Measurements from ENCODE around the gene DUSP1. TPM values are rescaled to one million over a fixed set of nuclear protein-coding genes. Genes with fewer than 3 reads are reported as not detected.

DUSP1 gene
- total RNA-seq, 1 donor from 2014 or later: 49.9 TPM

DNA sequence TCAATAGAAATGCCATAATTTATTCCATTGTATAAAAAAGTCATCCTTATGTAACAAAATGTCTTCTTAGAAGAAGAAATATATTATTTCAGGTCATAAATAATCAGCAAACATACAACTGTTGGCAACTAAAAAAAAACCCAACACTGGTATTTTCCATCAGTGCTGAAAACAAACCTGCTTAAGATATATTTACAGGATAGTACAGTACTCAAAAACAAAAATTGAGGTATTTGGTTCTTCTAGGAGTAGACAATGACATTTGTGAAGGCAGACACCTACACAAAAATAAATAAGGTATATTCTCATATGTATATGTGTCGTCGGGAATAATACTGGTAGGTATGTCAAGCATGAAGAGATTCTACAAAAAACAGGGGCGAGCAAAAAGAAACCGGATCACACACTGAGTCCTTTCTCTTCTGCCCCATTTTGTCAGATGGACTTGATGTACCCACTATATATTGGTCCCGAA, 2.9 kb downstream of the DUSP1 start:
- DNase-seq (ENCODE audit: low spot score): no peak
- intact Hi-C loops (cut with DNase I): no loop called here

- DNase-seq (ENCODE audit: low spot score): peak; percentile 85
- intact Hi-C loops (cut with DNase I): loop anchor here (1.0 kb wide), 1 partner anchor 17 kb away; no protein-coding TSS in a partner anchor
Measured at GRCh38 chr5:172766287-172767108, 4.5 kb downstream of the DUSP1 start.

DNA sequence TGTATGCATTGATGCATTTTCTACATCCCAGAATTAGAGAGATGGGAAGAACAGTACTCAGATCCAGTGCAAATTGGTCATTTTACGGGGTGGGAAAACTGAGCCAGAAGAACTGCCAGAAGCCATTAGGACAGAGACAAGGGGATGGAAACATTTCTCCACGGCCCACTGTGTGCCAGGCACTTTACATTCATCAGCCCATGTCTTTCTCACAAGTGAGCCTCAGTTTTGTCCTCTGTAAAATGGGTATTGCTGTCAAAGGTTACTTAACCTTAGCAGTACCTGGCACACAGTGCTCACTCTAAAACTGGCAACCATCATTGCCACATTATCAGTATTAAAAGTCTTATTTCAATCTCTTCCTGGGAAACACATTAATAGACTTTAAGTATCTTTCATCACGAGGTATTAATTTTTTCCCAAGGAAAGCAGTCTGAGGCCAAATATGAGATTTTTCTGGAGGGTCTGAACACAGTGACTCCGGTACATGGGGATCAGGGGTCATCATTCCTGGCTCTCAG, 5.2 kb downstream of the DUSP1 start:
- DNase-seq (ENCODE audit: low spot score): no peak
- intact Hi-C loops (cut with DNase I): loop anchor here (1.0 kb wide), 1 partner anchor 17 kb away; no protein-coding TSS in a partner anchor

DNA sequence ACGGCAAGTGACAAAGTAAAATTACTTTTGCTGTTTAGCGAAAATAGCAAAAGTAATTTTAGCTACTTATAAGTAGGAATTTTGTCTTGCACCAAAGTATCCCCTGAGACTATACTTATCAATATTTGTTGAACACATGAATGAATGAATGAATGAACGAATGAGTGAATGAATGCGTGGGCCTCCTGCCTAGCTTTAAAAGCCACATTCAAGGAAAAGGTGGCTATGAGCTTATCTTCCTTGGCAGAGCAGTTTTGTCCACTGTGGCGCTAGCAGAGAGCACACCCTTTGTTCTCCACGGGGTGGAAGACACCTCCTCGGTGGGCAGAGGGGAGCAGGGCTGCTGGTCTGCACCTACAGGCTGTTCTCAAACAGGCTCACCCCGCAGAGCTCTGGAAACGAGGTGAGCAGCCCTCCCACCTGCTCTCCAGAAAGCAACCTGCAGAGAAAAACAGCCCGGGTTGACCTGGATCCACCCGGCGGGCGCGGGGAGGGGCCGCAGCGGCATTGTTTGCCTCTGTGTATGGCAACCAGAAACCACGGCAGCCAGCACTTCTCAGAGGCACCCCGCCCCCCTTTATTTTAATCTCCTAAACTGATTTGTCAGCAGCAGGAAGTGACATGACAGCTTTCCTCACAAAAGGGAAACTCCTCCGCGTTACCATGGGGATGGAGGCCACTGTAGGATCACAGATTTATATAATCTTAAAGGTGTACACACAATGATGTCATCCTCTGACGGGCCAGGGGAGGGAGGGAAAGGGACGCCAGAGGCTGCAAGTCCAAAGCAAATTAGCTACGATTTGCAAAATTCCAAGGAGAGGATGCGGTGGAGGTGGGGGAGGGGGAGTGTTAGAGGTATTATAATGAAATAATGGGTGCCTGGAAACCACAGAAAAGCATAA, 5.9 kb downstream of the DUSP1 start:
- DNase-seq (ENCODE audit: low spot score): peak; percentile 96
- intact Hi-C loops (cut with DNase I): no loop called here

DNA sequence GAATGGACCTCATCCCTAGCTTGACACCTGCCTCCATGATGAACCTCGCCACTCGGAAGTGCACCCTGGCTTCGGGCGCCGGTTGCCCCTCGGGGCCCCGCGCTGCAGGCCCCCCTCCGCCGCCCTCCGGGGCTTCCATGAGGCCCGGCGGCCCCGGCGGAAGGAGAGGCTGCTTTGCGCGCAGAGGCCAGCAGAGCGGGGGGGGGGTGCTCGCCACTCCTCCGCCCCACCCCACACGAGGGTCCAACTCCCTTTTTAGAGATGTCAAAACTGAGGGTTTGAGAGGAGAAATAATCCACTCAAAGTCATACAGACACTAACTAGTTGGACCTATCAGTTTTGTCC, 7.9 kb downstream of the DUSP1 start:
- intact Hi-C loops (cut with DNase I): no loop called here
- DNase-seq (ENCODE audit: low spot score): no peak

DNA sequence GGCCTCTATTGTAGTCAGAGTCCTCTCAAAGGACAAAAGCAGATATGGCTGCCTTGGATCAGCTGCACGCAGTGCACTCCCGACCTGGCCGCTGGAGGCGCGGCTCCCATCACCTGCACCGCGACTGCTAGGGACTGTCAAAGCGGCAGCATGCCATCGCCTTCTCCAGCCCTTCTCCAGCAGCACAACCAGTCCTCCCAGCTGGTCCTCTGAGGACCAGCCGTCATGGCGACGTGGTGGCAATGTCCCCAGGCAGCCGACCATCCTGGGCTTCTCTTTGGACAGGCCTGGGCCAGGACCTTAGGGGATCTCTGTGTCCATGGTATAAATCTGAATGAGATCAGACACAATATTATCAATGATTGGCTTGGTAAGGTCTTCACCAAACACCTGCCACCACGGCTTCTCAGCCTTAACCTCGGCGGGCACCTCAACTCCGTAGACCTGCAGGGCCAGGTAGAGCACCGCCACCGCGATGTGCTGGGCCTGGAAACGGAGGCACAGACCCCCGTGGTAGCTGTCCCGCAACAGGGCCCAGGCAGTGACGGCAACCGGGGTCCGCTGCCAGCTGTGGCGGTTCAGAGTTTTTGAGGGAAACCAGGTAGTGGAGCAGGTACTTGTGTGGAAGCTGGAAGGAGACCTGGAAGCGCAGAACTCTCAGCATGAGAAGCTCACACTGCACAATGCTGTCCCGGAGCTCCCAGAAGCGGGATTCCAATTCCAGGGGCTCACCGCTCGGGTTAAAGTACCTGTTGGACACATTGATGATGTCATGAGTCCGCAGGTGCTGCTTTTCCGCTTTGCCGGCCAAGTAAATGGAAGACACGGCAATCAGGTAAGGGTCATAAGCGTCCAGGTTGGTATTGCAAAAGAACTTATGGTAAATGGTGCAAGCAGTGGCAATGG, 8.5 kb downstream of the DUSP1 start:
- no peak for DNase-seq (ENCODE audit: low spot score)
- intact Hi-C loops (cut with DNase I): no loop called here

DNA sequence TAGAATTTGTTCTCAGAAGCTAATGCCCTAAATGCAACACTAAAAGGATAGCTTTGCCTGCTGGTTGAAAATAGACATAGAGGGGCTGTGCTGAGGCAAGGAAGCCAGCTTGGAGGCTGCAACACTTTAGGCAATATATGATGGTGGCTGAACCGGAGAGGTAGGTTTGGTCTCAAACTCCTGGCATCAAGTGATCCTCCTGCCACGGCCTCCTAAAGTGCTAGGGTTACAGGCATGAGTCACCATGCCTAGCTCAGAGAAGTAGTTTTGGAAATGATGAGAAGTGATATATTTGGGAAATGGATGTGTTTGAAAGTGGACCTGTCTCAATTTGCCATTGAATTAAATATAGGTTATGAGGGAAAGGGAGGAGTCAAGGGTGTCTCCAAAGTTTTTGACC, 10.0 kb downstream of the DUSP1 start:
- DNase-seq (ENCODE audit: low spot score): no peak
- intact Hi-C loops (cut with DNase I): no loop called here

DNA sequence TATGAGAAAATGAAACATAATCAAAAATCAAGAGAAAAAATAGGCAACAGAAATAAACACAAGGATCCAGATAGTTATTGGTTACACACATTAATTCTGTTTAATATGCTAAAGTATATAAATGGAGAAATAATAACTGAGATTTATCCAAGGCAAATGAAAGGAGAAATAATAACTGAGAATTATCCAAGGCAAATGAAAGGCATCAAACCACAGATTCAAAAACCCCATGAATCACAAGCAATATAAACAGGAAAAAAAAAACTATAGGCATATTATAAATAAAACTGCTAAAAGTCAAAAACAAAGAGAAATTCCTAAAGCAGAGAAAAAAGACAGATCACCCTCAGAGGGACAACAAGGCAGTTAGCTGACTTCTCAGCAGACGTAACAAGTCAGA, 10.9 kb downstream of the DUSP1 start:
- intact Hi-C loops (cut with DNase I): no loop called here
- no peak for DNase-seq (ENCODE audit: low spot score)

DNA sequence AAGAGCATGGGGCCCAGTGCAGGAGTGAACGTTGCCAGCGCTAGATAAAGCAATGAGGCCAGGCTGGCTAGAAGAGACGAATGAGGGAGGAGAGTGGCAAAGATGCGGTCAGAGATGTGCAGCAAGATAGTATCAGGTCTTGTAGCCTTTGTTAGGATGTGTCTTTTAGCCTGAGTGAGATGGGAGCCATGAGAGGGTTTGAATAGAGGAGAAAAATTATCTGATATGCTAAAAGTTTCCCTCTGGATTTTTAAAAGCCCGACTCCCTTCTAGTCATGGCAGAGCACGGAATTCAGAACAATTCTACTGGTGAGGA, 12.2 kb downstream of the DUSP1 start:
- intact Hi-C loops (cut with DNase I): no loop called here
- DNase-seq (ENCODE audit: low spot score): no peak

- DNase-seq (ENCODE audit: low spot score): no peak
- intact Hi-C loops (cut with DNase I): no loop called here
Measured at GRCh38 chr5:172758077-172758833, 12.7 kb downstream of the DUSP1 start.

- no peak for DNase-seq (ENCODE audit: low spot score)
Measured at GRCh38 chr5:172757394-172758010, 13.5 kb downstream of the DUSP1 start.

DNA sequence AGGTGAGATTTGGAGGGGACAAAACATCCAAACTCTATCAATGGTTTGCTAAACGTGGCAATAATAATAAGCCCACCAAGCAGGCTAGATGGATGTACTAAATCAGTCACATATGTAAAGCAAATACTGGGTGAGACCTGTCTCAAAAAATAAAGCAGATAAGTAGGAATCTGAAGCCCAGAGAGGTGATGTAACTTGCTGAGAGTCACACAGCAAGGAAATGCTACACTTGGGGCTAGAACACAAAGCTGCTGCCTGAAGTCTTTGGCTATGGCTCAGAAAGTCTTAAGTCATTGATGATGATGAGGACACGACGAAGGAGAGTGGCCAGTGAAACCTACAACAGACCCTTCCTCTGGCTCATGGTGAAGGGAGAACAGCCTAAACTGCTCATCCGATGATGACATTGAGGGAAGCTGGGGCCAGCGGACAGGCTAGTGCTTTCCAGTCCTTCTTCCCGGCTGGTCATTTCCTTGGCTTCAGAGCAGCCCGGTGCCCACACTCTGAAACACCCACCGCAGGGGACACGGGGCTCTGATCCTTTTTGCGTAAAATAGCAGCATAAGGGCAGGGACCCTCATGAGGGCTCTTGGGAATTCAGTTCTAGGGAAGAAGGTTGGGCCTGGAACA, 14.1 kb downstream of the DUSP1 start:
- DNase-seq (ENCODE audit: low spot score): no peak
- intact Hi-C loops (cut with DNase I): no loop called here

More at GRCh38 chr5:172757394-172758010, 13.5 kb downstream of the DUSP1 start:
- intact Hi-C loops (cut with DNase I): no loop called here

GRCh38 chr5:172754596-172755356, 16.2 kb downstream of the DUSP1 start:
- intact Hi-C loops (cut with DNase I): no loop called here
- no peak for DNase-seq (ENCODE audit: low spot score)

DNA sequence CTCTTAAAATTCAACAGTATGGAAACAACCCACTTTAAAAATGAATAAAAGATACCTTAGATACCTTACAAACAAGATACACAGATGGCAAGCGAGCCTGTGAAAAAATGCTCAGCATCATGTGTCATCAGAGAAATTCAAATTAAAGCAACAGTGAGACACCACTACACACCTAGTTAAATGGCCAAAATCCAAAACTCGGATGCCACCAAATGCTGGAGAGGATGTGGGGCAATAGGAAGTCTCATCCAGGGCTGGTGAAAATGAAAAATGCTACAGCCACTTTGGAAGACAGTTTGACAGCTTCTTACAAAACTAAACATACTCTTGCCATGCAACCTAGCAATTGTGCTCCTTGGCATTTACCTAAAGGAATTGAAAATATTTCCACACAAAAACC, 17.9 kb downstream of the DUSP1 start:
- no peak for DNase-seq (ENCODE audit: low spot score)
- intact Hi-C loops (cut with DNase I): no loop called here

GRCh38 chr5:172751761-172752510, 19.1 kb downstream of the DUSP1 start:
- no peak for DNase-seq (ENCODE audit: low spot score)
- intact Hi-C loops (cut with DNase I): no loop called here

- no peak for DNase-seq (ENCODE audit: low spot score)
- intact Hi-C loops (cut with DNase I): loop anchor here (1.0 kb wide), 1 partner anchor 16 kb away; no protein-coding TSS in a partner anchor
Measured at GRCh38 chr5:172749881-172750633, 20.9 kb downstream of the DUSP1 start.
